Fibroblast of upper back skin (primary cell): ENCODE data around the gene ACBD6.

Experiments
- DNase-seq: peaks from one replicate; pipeline ENCODE4 v3.0.0-alpha.2; 2013

The ACBD6 gene

GRCh38 chr1:180266275-180267210 is 235.8 kb downstream of the ACBD6 start:
- no peak for DNase-seq

- DNase-seq = no peak
Observed at GRCh38 chr1:180265871-180266270, 236.5 kb downstream of the ACBD6 start.

DNA sequence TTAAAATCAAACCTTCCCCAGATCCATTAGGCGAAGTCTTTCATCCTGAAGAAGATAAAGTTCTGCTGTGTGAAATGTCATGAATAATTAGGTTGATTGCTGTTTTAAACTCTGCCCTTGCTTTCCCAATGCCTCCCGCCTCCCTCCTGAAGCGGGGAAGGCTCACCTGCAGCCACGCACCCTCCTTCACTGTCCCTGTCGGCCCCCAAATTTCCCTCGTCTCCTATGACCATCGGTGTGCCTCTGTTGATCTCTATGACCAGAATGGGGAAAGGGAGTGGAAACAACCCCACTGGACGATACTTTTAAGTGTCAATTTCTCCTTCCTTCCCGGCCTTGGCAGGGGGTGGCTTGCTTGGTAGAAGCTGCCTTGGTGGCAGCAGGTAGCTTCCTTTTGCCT is 237.2 kb downstream of the ACBD6 start:
- DNase-seq = no peak

DNA sequence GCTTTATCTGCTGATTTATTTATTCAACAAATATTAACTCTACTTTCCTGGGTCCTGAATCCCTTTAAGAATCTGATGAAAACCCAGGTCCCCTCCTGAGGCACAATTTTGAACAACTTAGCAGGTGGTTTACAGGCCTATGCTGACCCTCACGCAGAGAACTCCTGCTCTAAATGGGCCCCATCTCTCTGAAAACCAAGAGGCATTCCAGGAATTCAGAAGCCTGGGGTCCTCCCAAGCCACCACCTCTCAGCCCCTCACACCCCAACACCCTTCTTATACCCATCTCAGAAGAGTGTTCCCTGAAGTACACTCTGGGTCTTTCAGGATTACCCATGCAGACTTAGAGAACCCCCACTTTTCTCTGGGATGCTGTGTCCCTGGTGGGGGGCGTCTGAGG is 237.8 kb downstream of the ACBD6 start:
- no peak for DNase-seq

DNA sequence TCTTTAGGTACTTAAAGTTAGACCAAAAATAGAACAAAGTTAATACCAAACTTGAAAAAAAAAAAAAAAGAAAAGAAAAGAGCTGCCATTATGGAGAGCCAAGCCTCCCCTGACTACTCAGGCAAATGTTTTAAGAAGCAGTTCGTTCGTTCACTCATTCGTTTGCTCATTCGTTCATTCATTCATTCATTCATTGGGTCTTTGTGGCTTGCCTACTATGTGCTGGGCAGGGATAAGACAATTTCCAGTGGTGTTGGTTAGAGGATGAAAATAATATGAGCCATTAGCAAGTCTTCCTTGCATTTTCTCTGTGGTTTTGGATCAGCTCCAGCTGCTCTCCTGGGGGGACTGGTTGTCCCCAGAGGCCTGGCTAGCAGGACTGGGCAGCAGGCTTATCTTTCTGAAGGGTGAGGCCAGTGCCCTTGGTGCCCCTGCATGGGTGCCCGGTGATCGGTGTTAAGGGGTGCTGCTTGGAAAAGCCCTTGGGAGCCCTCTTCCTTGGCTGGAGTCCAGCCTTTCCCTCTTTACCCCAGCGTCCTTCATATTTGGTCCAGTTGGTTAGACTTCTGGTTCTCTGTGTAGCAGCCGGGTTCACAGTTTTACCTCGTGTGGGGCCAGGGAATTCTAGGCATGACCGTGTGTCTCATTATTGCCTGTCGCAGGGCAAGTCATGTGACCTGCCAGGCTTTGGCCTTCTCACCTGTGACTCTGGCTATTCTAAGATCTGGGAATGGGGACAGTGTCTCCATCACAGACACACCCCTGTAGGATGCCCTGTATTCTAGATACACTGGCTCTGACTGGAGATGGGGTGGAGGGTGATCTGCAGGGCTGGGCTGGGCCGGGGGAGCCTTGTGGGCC is 239.5 kb downstream of the ACBD6 start:
- peak; percentile 31 for DNase-seq

- DNase-seq = peak; percentile 26
Observed at GRCh38 chr1:180261524-180262155, 240.7 kb downstream of the ACBD6 start.

DNA sequence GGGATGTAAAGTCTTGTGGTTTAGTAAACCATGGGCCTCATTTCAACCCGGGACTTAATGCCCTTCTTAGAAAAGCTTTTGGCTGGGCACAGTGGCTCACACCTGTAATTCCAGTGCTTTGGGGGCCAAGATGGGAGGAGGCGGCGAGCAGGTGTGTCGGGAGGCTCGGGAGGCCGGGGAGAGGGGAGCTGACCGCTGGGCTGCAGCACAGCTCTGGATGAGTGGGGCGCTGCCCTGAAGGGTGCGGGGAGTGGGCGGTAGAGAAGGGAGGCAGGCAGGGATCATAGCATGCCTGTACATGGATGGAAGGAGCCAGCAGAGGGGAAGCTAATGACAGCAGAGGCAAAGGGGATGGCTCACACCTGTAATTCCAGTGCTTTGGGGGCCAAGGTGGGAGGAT is 241.3 kb downstream of the ACBD6 start:
- no peak for DNase-seq

GRCh38 chr1:180260541-180260940 is 241.8 kb downstream of the ACBD6 start:
- no peak for DNase-seq

DNA sequence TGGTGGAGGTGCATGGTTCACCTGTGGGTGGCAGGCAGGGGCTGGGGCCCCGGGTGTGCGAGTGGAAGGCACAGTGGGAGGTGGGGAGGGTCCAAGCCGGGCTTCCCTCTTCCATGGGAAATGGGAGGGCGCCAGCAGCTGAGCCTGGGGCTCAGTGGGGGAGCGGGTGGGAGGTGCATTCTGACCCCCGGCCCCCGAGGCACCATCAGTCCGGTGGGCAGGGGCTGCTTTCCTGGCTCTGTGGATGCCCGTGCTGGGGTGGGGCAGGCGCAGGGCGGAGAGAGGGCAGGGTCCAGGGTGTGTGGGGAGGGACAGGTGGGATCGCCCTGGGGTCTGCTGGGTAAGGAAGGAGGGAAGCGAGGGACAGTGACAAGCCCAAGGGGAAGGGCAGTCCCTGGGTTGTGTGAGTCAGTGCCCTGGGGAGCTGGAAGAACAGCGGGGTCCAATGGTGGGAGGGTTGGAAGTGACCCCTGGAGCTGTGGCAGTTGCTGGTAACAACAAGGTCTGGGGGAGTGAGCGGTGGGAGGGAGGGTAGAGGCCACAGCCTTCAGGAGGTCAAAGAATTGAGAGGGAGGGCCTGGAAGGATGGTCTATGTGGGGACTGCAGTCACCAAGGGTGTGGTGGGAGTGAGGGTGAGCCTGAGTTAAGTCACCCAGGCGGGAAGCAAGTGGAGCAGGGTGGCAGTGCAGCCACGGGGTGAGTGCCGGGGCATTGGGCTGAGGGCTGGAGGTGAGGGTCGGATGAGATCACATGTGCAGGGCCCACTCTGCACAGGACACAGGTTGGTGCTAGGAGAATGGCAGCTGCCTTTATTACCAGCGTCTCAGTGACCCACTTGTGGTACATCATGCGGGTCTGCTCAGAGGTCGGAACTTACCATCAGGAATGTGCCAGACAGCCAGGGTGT is 242.7 kb downstream of the ACBD6 start:
- no peak for DNase-seq

DNA sequence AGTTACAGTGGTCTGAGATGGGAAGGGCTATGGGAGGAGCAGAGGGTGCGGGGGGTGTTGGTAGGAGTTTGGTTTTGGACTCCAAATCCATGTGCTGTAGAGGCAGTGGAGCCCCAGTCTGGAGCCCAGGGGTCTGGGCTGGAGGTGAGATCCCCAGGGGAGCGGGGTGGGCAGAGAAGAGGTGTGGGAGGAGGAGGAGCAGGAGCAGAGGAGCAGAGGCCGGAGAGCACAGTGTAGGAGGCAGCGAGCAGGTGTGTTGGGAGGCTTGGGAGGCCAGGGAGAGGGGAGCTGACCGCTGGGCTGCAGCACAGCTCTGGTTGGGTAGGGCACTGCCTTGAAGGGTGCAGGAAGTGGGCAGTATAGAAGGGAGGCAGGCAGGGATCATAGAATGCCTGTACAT is 243.4 kb downstream of the ACBD6 start:
- no peak for DNase-seq

DNA sequence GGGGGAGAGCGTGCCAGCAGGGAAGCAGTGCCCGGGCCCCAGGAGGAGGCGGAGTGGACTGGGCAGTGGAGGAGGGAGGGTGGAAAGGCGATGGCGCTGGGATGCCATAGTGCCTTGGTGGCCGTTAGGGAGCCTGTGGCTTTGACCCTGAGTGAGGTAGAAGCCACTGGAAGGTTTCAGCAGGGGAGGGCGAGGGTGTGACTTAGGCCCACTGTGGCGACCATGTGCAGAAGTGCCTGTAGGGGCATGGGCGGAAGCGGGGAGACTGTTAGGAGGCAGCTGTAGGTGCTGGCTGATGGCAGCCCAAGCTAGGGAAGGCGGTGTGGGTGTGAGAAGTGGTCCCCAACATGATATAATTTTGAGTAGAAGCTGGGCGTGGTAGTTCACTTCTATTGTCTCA is 244.1 kb downstream of the ACBD6 start:
- DNase-seq = no peak

- DNase-seq = no peak
Observed at GRCh38 chr1:180257486-180257885, 244.9 kb downstream of the ACBD6 start.

DNA sequence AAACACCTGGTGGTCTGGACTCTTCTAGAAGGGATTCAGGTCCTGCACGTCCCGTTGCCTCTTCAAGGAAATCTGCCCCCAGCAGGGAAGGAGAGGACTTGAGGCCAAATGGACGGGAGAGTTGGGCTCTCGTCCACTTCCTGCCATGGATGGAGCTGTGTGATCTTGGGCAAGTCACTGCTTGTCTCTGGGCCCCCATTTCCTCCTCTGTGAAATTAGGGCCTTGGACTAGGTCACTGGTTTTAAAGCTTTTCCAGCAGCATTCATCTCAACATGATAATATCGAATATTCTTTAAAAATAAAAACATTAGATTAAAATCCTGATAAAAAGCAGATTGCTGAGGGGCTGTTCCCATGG is 245.4 kb downstream of the ACBD6 start:
- DNase-seq = no peak

- no peak for DNase-seq
Observed at GRCh38 chr1:180256341-180257027, 245.9 kb downstream of the ACBD6 start.

DNA sequence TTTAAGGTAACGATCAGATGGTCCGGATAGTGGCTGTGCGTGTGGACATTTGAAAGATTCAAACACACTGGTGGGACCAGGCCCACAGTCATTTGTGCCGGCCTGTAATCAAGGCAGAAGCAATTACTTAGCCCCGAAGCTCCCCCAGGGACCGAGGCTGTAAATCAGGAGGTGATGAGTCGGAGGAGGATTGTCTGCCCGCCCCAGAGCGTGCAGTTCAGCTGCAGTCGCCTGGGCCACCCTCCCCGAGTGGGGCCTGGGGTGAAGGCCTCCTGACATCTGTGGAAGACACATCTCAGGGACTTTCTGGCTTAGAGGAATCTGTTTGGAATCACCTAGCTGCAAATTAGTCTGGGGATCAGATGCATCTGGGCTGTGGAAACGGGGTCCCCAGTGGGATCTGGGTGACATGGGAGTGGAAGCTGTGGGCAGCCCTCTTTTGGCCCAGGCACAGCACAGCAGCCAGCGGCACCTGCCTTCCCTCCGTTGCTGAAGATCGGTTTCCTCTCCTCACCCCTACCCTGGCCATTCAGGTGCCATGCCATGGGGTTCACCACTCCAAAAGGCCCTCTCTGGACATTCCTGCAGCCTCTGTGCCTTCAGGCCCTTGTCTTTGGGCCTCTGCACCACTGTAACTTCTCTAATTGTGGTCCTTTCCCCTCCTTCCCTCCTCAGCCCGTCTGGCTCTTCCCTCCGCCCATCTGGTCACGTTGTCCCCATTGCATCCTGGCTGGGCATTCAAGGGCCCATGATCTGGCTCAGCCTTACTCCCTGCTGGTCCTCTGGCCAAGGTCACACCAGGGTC is 246.6 kb downstream of the ACBD6 start:
- DNase-seq = peak; percentile 28

DNA sequence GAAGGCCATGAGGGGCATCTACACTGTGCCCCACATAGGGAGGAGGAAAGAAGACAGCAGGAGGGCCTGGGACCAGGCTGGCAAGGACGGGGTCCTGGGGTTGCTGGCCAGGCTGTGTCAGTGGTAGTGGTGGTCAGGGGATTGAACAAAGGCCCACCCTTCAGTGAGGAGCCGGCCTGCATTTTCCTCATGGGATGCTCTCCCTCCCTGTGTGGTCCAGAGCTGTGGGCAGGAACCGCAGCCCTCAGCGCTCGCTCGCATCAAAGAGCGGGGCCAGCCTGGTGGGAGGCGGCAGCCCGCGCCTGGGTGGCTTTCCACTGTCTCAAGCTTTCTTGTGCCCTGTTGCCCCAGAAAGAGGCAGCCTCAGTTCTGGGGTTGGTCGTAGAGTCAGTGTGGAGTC is 247.5 kb downstream of the ACBD6 start:
- no peak for DNase-seq

- no peak for DNase-seq
Observed at GRCh38 chr1:180254496-180254819, 247.9 kb downstream of the ACBD6 start.

- no peak for DNase-seq
Observed at GRCh38 chr1:180253585-180254495, 248.5 kb downstream of the ACBD6 start.

GRCh38 chr1:180252638-180253536 is 249.5 kb downstream of the ACBD6 start:
- peak; percentile 58 for DNase-seq
